Breast epithelium (tissue), 4 donors: ENCODE results near the gene CPA3. TPM values are rescaled to one million over a fixed set of nuclear protein-coding genes. Genes with fewer than 3 reads are reported as not detected.

ENCODE experiments used
- DNase-seq, 2 donors: peaks; one replicate each; pipeline ENCODE4 v3.0.0-alpha.2; 2019; ENCODE audit warnings: low spot score in 2 of 2
- H3K27ac ChIP-seq, 2 donors: fragments of 200-600 bp; sonication (generic) in 1 of 2; one replicate each; pipeline ENCODE4 v1.5.1; 2016 to 2019; ENCODE audit warnings: mild to moderate bottlenecking in 1 of 2
- H3K27me3 ChIP-seq, 2 donors: fragments of 200-600 bp; sonication (generic) in 1 of 2; one replicate each; pipeline versions ENCODE4 v1.5.1 to v1.6.0; 2017 to 2019; ENCODE audit warnings: control low read depth in 1 of 2, mild to moderate bottlenecking in 1 of 2
- H3K36me3 ChIP-seq: fragments of 200-600 bp; one replicate; pipeline ENCODE4 v1.5.1; 2019
- H3K4me1 ChIP-seq, 2 donors: fragments of 200-600 bp; sonication (generic); one replicate each; pipeline ENCODE4 v1.5.1; 2016 to 2019; ENCODE audit warnings: control low read depth in 1 of 2
- H3K4me3 ChIP-seq, 3 donors: fragments of 200-600 bp; sonication (generic); 1 replicate in 2 of 3; 2 replicates in 1 of 3; pipeline ENCODE4 v1.5.1; 2016 to 2019; ENCODE audit warnings: mild to moderate bottlenecking in 3 of 3, moderate library complexity in 2 of 3
- H3K9me3 ChIP-seq, 2 donors: fragments of 200-600 bp; sonication (generic) in 1 of 2; one replicate each; pipeline ENCODE4 v1.5.1; 2016 to 2019; ENCODE audit warnings: control low read depth in 1 of 2
- CTCF ChIP-seq, 3 donors: fragments of 450-650 bp; IDR thresholded peaks; one replicate each; pipeline ENCODE4 v1.5.1; 2016 to 2017; ENCODE audit warnings: antibody characterized with exemption in 3 of 3, mild to moderate bottlenecking in 3 of 3, moderate library complexity in 3 of 3
- POLR2A ChIP-seq: fragments of 450-650 bp; IDR thresholded peaks from one replicate; pipeline ENCODE4 v1.6.1; 2016; ENCODE audit warnings: antibody characterized with exemption, mild to moderate bottlenecking, moderate library complexity
- POLR2AphosphoS5 ChIP-seq, 3 donors: sonication (generic); formaldehyde crosslinking; IDR thresholded peaks; one replicate each; pipeline ENCODE4 v1.6.1; 2017; ENCODE audit warnings: antibody characterized with exemption in 3 of 3
- intact Hi-C: fragments of 100-400 bp; cut with DNase I; formaldehyde crosslinking; loops from one replicate; pipeline ENCODE4 v1.15.1; 2023; ENCODE audit warnings: low total_unique reads
- total RNA-seq, 3 donors: library from RNA; depleted of rRNA; stranded (reverse); fragments of >200 nt; gene quantifications; one replicate each; pipeline ENCODE4 v1.1.0, GENCODE V29; 2016

Gene CPA3
- total RNA-seq, 3 donors from 2014 or later = 5.6 to 44.2 (median 10.1) TPM

DNA sequence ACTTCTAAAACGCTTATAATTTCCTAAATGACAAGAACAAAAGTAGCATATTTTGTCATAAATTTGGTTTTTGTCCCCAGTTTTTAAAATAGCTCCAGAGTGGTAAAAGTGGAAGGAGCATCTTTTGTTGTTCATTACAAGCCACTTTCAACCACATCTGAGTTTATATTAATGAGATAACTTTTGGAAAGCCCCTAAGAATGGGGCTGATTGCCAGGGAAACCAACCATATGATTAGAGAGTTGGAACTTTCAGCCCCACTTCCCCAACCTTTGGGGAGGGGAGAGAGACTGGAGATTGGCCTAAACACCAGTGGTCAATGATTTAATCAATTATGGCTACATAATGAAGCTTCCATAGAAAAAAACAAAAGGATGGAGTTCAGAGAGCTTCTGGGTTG lies 57.4 kb downstream of the CPA3 start:
- intact Hi-C loops = no loop called here
- Histone ChIP-seq H3K9me3 (peaks cover 3 to 4% of the 10 kb centered on the region in 2 donors), H3K27me3 (no peaks in the 10 kb centered on the region), H3K36me3 (no peaks in the 10 kb centered on the region), H3K27ac (no peak overlapping the region), H3K4me3 (no peak overlapping the region), H3K4me1 (no peaks in the 10 kb centered on the region)
- no peak for DNase-seq
- TF ChIP-seq POLR2A = no peak
- no peak for TF ChIP-seq CTCF (IDR thresholded peaks at IDR 0.05)
- no peak for TF ChIP-seq POLR2AphosphoS5 (IDR thresholded peaks at IDR 0.05)

DNA sequence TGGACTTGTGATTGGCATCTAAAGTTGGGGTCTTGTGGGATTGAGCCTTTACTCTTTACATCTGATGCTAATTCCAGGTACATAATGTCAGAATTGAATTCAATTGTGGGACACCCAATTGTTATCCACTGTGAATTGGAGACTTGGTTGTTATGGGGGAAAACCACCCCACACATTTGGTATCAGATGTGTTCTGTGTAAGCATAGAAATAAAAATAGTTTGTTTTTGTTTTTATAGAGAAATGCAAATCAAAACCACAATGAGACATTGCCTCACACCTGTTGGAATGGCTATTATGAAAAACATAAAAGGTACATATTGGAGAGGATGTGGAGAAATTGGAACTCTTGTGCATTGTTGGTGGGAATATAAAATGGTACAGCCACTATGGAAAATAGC lies 58.5 kb downstream of the CPA3 start:
- intact Hi-C loops = no loop called here
- Histone ChIP-seq H3K9me3 (peaks cover 3 to 4% of the 10 kb centered on the region in 2 donors), H3K4me3 (no peak overlapping the region), H3K4me1 (no peaks in the 10 kb centered on the region), H3K27me3 (no peaks in the 10 kb centered on the region), H3K27ac (no peak overlapping the region), H3K36me3 (no peaks in the 10 kb centered on the region)
- TF ChIP-seq POLR2AphosphoS5 (IDR thresholded peaks at IDR 0.05) = no peak
- DNase-seq = no peak

DNA sequence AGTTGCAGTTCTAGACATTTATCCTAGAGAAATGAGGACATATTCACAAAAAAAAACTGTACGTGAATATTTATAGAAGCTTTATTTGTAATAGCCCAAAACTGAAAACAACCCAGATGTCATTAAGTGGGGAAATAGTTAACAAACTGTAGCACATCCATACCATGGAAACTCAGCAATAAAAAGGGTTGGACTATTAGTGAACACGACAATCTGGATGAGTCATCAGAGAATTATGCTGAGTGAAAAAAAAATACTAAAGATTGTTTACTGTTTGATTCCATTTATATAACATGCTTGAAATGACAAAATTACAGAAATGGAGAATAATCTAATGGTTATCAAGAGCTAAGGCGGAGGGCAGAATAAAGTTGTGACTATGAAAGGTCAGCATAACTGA lies 59.5 kb downstream of the CPA3 start:
- intact Hi-C loops = no loop called here
- Histone ChIP-seq H3K9me3 (peaks cover 3 to 4% of the 10 kb centered on the region in 2 donors), H3K27me3 (no peaks in the 10 kb centered on the region), H3K36me3 (no peaks in the 10 kb centered on the region), H3K4me3 (no peak overlapping the region), H3K4me1 (no peaks in the 10 kb centered on the region), H3K27ac (no peak overlapping the region)
- no peak for TF ChIP-seq CTCF (IDR thresholded peaks at IDR 0.05)
- no peak for DNase-seq

GRCh38 chr3:148925845-148926244 lies 60.7 kb downstream of the CPA3 start:
- no peak overlapping the region for H3K27ac ChIP-seq
- no peaks in the 10 kb centered on the region for H3K36me3 ChIP-seq
- H3K27me3 ChIP-seq = no peaks in the 10 kb centered on the region
- intact Hi-C loops = no loop called here
- no peak overlapping the region for H3K4me3 ChIP-seq
- H3K9me3 ChIP-seq = peaks cover under 1 to 1% of the 10 kb centered on the region in 2 donors
- no peaks in the 10 kb centered on the region for H3K4me1 ChIP-seq
- no peak for TF ChIP-seq POLR2AphosphoS5 (IDR thresholded peaks at IDR 0.05)
- TF ChIP-seq POLR2A = no peak
- TF ChIP-seq CTCF (IDR thresholded peaks at IDR 0.05) = no peak
- no peak for DNase-seq

- no peaks in the 10 kb centered on the region for H3K27me3 ChIP-seq
- no peaks in the 10 kb centered on the region for H3K36me3 ChIP-seq
- H3K4me3 ChIP-seq = no peak overlapping the region
- H3K9me3 ChIP-seq = no peaks in the 10 kb centered on the region
- intact Hi-C loops = no loop called here
- H3K4me1 ChIP-seq = no peaks in the 10 kb centered on the region
- H3K27ac ChIP-seq = no peak overlapping the region
- DNase-seq = no peak
- no peak for TF ChIP-seq POLR2AphosphoS5 (IDR thresholded peaks at IDR 0.05)
- no peak for TF ChIP-seq CTCF (IDR thresholded peaks at IDR 0.05)
- no peak for TF ChIP-seq POLR2A
Measured at GRCh38 chr3:148930752-148931151, 65.7 kb downstream of the CPA3 start.

DNA sequence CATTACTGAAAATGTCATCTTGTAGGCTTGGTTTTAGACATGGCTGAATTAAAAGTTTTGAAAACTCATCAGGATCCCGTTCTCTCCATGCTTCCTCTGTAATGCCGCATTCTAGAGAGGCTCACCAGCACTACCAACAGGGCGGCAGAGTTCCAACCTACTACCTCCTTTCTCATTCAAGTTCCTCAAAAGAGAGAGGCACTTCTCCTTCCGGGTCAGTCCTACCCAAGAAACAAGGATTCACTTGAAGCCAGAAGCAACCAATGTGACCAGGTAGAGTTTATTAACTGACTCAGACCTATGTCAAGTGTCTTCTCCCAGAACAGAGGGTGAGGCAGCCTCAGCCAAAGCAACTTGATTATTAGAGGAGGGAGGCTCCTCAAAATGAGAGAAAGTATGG lies 66.5 kb downstream of the CPA3 start:
- intact Hi-C loops = no loop called here
- no peaks in the 10 kb centered on the region for H3K9me3 ChIP-seq
- TF ChIP-seq CTCF (IDR thresholded peaks at IDR 0.05) (no peak), POLR2A (no peak), POLR2AphosphoS5 (IDR thresholded peaks at IDR 0.05) (no peak)
- no peak for DNase-seq
- H3K36me3 ChIP-seq = no peaks in the 10 kb centered on the region
- no peak overlapping the region for H3K4me3 ChIP-seq
- H3K27me3 ChIP-seq = no peaks in the 10 kb centered on the region
- no peaks in the 10 kb centered on the region for H3K4me1 ChIP-seq
- no peak overlapping the region for H3K27ac ChIP-seq
